WTC11 (cell line): ENCODE data around the gene DUSP22. TPM values are rescaled to one million over a fixed set of nuclear protein-coding genes. Genes with fewer than 3 reads are reported as not detected.

Source experiments
- ATAC-seq: fragments of 200-7000 bp; cut with Tn5 transposase; 2 replicates; pipeline ENCODE4 v1.10.0; 2021; ENCODE audit warnings: mild to moderate bottlenecking, moderate library complexity
- CTCF ChIA-PET: fragments of 300-600 bp; sonication (Branson Sonifier 250); formaldehyde crosslinking; loops from one replicate; lab custom pipeline; 2021; ENCODE audit warnings: antibody characterized with exemption; lab: Charles Lee
- POLR2A ChIA-PET: fragments of 350-600 bp; sonication (Branson Sonifier 250); formaldehyde crosslinking; loops from one replicate; lab custom pipeline; 2021; ENCODE audit warnings: antibody characterized with exemption; lab: Charles Lee
- DNase-seq: peaks from one replicate; pipeline ENCODE4 v3.0.0; 2021; ENCODE audit warnings: low spot score
- H3K27ac Mint-ChIP-seq: 2 replicates; pipeline ENCODE4 v1.8.0; 2021; ENCODE audit warnings: mixed read lengths
- H3K27me3 Mint-ChIP-seq: 2 replicates; pipeline ENCODE4 v1.8.0; 2021; ENCODE audit warnings: low read depth, mild to moderate bottlenecking, moderate library complexity, mixed read lengths
- H3K36me3 Mint-ChIP-seq: 2 replicates; pipeline ENCODE4 v1.8.0; 2021; ENCODE audit warnings: mixed read lengths
- H3K4me1 Mint-ChIP-seq: 2 replicates; pipeline ENCODE4 v1.8.0; 2022; ENCODE audit warnings: mixed read lengths
- H3K4me3 Mint-ChIP-seq: 2 replicates; pipeline ENCODE4 v1.8.0; 2021; ENCODE audit warnings: mild to moderate bottlenecking, moderate library complexity, mixed read lengths
- H3K9me3 Mint-ChIP-seq: 2 replicates; pipeline ENCODE4 v1.8.0; 2021; ENCODE audit warnings: mixed read lengths
- ETV6 ChIP-seq: sonication (generic); formaldehyde crosslinking; IDR thresholded peaks from 2 replicates; pipeline ENCODE4 v1.8.1; 2022; ENCODE audit warnings: mild to moderate bottlenecking, missing genetic modification reagents
- HMGA2 ChIP-seq: fragments of 250-450 bp; sonication (Bioruptor Pico); IDR thresholded peaks from 2 replicates; pipeline ENCODE4 v1.4.0; 2021; ENCODE audit warnings: mild to moderate bottlenecking, moderate library complexity
- JUN ChIP-seq: sonication (generic); formaldehyde crosslinking; IDR thresholded peaks from 2 replicates; pipeline ENCODE4 v1.8.0; 2023; ENCODE audit warnings: mild to moderate bottlenecking, missing genetic modification reagents
- MXD4 ChIP-seq: fragments of 250-450 bp; sonication (Bioruptor Pico); IDR thresholded peaks from 2 replicates; pipeline ENCODE4 v1.8.0; 2021; ENCODE audit warnings: mild to moderate bottlenecking, moderate library complexity, borderline replicate concordance
- NFATC4 ChIP-seq: fragments of 250-450 bp; sonication (Bioruptor Pico); IDR thresholded peaks from 2 replicates; pipeline ENCODE4 v1.9.0; 2021; ENCODE audit warnings: mild to moderate bottlenecking
- NFE2L1 ChIP-seq: sonication (generic); formaldehyde crosslinking; IDR thresholded peaks from 2 replicates; pipeline ENCODE4 v1.8.1; 2023; ENCODE audit warnings: missing genetic modification reagents
- OVOL2 ChIP-seq: fragments of 250-450 bp; sonication (Bioruptor Pico); IDR thresholded peaks from 2 replicates; pipeline ENCODE4 v1.9.0; 2021; ENCODE audit warnings: mild to moderate bottlenecking, borderline replicate concordance
- RELA ChIP-seq: sonication (generic); formaldehyde crosslinking; IDR thresholded peaks from 2 replicates; pipeline ENCODE4 v1.8.1; 2022; ENCODE audit warnings: missing genetic modification reagents, mild to moderate bottlenecking, borderline replicate concordance
- RORB ChIP-seq: fragments of 250-450 bp; sonication (Bioruptor Pico); IDR thresholded peaks from 2 replicates; pipeline ENCODE4 v1.9.0; 2021; ENCODE audit warnings: mild to moderate bottlenecking
- SMAD3 ChIP-seq: sonication (generic); formaldehyde crosslinking; IDR thresholded peaks from 2 replicates; pipeline ENCODE4 v1.8.0; 2022; ENCODE audit warnings: missing genetic modification reagents, mild to moderate bottlenecking, borderline replicate concordance
- TCF7 ChIP-seq: sonication (generic); formaldehyde crosslinking; IDR thresholded peaks from 2 replicates; pipeline ENCODE4 v1.8.0; 2022; ENCODE audit warnings: mild to moderate bottlenecking, low read depth, missing genetic modification reagents, moderate library complexity
- ZNF416 ChIP-seq: fragments of 250-450 bp; sonication (Bioruptor Pico); IDR thresholded peaks from 2 replicates; pipeline ENCODE4 v1.9.0; 2021; ENCODE audit warnings: mild to moderate bottlenecking, inconsistent platforms
- ZNF671 ChIP-seq: fragments of 250-450 bp; sonication (Bioruptor Pico); IDR thresholded peaks from 2 replicates; pipeline ENCODE4 v1.8.0; 2021; ENCODE audit warnings: mild to moderate bottlenecking
- total RNA-seq: library from RNA; stranded (reverse); gene quantifications from 3 replicates; pipeline ENCODE4 v1.2.3, GENCODE V29; 2021
- TF ChIP-seq, protein P1 (sequence below): sonication (generic); formaldehyde crosslinking; IDR thresholded peaks from 2 replicates; pipeline ENCODE4 v1.8.1; 2022; ENCODE audit warnings: mild to moderate bottlenecking, moderate library complexity, missing genetic modification reagents
- TF ChIP-seq, protein P2 (sequence below): fragments of 250-450 bp; sonication (Bioruptor Pico); IDR thresholded peaks from 2 replicates; pipeline ENCODE4 v2.1.2; 2022; ENCODE audit warnings: mild to moderate bottlenecking, moderate library complexity
- TF ChIP-seq, protein P3 (sequence below): sonication (generic); formaldehyde crosslinking; IDR thresholded peaks from 2 replicates; pipeline ENCODE4 v1.8.1; 2023; ENCODE audit warnings: mild to moderate bottlenecking, missing genetic modification reagents
- TF ChIP-seq, protein P4 (sequence below): sonication (generic); formaldehyde crosslinking; IDR thresholded peaks from 2 replicates; pipeline ENCODE4 v1.8.1; 2023; ENCODE audit warnings: mild to moderate bottlenecking, missing genetic modification reagents, borderline replicate concordance
- TF ChIP-seq, protein P5 (sequence below): sonication (generic); formaldehyde crosslinking; IDR thresholded peaks from 2 replicates; pipeline ENCODE4 v1.8.1; 2022; ENCODE audit warnings: low read depth, missing genetic modification reagents, borderline replicate concordance

Gene DUSP22
- total RNA-seq, 1 experiment from 2014 or later: 38.5 TPM

DNA sequence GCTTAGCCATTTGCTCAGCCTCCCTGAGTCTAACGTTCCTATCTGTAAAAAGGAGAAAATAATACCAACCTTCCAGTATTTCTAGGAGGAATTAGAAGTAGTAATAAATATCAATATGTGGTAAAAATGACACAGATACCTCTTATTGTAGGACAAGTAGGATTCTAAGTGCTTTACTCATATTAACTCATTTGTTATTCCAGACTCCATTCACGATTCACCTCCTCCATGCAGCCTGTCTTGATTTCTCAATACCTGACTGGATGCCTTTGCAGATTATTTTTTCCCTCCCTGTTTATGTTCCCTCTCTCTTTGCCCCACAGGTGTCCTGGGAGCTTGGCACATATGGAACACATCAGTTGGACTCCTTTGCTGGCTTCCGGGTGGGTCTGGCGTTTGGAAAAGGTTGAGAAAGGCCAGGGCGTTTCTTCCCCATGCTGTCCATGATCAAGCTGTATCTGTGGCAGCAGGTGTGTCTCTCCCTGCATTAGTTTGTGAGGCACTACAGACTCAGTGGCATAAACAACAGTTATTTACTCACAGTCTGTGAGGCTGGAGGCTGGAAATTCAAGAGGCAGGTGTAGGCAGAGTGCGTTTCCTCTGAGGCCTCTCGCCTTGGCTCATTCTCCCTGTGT lies 10.7 kb upstream of the DUSP22 start:
- ATAC-seq: no peak
- no peak overlapping the region for H3K4me3 Mint-ChIP-seq

DNA sequence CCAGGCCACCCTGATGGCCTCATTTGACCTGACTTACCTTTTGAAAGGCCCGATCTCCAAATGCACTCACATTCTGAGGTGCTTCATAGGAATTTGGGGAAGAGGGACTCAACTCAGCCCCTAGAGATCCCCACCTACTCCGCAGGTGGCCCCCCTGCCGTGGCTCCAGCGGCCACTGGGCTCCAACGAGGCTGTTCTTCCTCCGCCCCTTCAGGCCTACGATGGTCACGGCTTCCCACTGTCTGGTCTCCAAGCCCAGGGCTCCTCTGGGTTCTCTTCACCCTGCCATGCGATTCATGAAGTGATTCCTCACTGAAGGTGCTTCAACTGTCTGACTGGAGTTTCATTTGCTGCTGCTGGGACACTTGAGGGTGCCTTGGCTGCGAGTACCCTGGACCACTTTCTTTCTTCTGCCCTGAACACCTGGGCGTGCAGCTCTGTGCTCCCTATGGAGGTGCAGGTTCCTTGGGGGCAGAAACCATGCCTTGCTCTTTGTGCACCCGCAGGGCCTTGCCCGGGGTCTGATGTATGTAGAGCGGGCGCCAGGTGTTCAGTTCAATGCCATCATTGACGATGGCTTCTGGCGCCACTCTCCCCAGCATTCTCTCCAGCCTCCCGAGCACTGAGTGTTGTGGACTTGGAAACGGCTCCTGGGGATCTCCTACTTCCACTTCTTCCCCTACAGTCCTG lies 10.0 kb upstream of the DUSP22 start:
- Mint-ChIP-seq H3K27ac (no peak overlapping the region), H3K36me3 (peaks cover 62% of the 10 kb centered on the region), H3K27me3 (peaks cover 11% of the 10 kb centered on the region), H3K4me3 (no peak overlapping the region), H3K9me3 (peaks cover 78% of the 10 kb centered on the region), H3K4me1 (no peaks in the 10 kb centered on the region)
- ATAC-seq (no peak), DNase-seq (no peak)
- CTCF ChIA-PET: no interaction called here
- POLR2A ChIA-PET: no interaction called here
- no peak for TF ChIP-seq ZNF416 (CRISPR knock-in tag)

More for the DNA sequence above, 10.7 kb upstream of the DUSP22 start:
- H3K4me1 Mint-ChIP-seq: no peaks in the 10 kb centered on the region
- ChIA-PET CTCF (no interaction called here), POLR2A (no interaction called here)
- TF ChIP-seq, protein P1, sequence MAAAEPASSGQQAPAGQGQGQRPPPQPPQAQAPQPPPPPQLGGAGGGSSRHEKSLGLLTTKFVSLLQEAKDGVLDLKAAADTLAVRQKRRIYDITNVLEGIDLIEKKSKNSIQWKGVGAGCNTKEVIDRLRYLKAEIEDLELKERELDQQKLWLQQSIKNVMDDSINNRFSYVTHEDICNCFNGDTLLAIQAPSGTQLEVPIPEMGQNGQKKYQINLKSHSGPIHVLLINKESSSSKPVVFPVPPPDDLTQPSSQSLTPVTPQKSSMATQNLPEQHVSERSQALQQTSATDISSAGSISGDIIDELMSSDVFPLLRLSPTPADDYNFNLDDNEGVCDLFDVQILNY (CRISPR knock-in tag): no peak
- TF ChIP-seq JUN (CRISPR knock-in tag) (no peak), NFE2L1 (no peak), RORB (no peak), MXD4 (CRISPR knock-in tag) (no peak)
- peaks cover 11% of the 10 kb centered on the region for H3K27me3 Mint-ChIP-seq
- H3K27ac Mint-ChIP-seq: no peak overlapping the region
- peaks cover 66% of the 10 kb centered on the region for H3K36me3 Mint-ChIP-seq
- no peak for DNase-seq
- H3K9me3 Mint-ChIP-seq: peaks cover 74% of the 10 kb centered on the region

DNA sequence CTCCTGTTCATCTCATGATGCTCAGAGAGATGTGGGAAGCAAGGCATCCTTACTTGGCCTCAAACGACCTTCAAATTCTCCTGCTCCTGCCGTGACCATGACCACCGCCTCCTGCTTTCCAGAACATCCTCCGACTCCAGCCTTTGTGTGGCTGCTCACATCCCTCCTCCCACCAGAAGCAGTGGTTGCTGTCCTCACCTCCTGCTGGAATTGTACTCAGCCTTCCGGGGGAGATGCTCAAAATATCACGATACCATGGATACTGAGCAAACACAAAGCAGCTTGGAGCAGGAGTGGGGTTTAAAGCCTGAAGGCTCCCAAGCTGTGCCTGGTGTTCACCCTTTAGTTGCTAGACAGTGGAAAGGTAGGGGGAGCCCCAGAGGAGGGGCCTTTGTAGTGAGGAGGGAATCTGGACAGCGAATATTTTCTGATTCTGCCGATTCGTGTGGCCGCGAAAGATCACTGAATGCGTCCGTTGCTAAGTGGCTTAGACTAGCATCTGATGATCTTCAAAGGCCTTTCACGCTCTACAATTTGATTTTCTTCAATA lies 9.3 kb upstream of the DUSP22 start:
- CTCF ChIA-PET: no interaction called here
- Mint-ChIP-seq H3K27me3 (peaks cover 14% of the 10 kb centered on the region), H3K4me1 (no peaks in the 10 kb centered on the region), H3K4me3 (no peak overlapping the region), H3K27ac (no peak overlapping the region), H3K9me3 (peaks cover 78% of the 10 kb centered on the region), H3K36me3 (peaks cover 62% of the 10 kb centered on the region)
- ATAC-seq: no peak
- TF ChIP-seq, protein P2, sequence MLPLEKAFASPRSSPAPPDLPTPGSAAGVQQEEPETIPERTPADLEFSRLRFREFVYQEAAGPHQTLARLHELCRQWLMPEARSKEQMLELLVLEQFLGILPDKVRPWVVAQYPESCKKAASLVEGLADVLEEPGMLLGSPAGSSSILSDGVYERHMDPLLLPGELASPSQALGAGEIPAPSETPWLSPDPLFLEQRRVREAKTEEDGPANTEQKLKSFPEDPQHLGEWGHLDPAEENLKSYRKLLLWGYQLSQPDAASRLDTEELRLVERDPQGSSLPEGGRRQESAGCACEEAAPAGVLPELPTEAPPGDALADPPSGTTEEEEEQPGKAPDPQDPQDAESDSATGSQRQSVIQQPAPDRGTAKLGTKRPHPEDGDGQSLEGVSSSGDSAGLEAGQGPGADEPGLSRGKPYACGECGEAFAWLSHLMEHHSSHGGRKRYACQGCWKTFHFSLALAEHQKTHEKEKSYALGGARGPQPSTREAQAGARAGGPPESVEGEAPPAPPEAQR (CRISPR knock-in tag): no peak
- TF ChIP-seq TCF7 (CRISPR knock-in tag): no peak
- TF ChIP-seq, protein P3, sequence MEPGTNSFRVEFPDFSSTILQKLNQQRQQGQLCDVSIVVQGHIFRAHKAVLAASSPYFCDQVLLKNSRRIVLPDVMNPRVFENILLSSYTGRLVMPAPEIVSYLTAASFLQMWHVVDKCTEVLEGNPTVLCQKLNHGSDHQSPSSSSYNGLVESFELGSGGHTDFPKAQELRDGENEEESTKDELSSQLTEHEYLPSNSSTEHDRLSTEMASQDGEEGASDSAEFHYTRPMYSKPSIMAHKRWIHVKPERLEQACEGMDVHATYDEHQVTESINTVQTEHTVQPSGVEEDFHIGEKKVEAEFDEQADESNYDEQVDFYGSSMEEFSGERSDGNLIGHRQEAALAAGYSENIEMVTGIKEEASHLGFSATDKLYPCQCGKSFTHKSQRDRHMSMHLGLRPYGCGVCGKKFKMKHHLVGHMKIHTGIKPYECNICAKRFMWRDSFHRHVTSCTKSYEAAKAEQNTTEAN (CRISPR knock-in tag): no peak
- no peak for TF ChIP-seq OVOL2 (CRISPR knock-in tag)
- TF ChIP-seq, protein P4, sequence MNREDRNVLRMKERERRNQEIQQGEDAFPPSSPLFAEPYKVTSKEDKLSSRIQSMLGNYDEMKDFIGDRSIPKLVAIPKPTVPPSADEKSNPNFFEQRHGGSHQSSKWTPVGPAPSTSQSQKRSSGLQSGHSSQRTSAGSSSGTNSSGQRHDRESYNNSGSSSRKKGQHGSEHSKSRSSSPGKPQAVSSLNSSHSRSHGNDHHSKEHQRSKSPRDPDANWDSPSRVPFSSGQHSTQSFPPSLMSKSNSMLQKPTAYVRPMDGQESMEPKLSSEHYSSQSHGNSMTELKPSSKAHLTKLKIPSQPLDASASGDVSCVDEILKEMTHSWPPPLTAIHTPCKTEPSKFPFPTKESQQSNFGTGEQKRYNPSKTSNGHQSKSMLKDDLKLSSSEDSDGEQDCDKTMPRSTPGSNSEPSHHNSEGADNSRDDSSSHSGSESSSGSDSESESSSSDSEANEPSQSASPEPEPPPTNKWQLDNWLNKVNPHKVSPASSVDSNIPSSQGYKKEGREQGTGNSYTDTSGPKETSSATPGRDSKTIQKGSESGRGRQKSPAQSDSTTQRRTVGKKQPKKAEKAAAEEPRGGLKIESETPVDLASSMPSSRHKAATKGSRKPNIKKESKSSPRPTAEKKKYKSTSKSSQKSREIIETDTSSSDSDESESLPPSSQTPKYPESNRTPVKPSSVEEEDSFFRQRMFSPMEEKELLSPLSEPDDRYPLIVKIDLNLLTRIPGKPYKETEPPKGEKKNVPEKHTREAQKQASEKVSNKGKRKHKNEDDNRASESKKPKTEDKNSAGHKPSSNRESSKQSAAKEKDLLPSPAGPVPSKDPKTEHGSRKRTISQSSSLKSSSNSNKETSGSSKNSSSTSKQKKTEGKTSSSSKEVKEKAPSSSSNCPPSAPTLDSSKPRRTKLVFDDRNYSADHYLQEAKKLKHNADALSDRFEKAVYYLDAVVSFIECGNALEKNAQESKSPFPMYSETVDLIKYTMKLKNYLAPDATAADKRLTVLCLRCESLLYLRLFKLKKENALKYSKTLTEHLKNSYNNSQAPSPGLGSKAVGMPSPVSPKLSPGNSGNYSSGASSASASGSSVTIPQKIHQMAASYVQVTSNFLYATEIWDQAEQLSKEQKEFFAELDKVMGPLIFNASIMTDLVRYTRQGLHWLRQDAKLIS (CRISPR knock-in tag): no peak
- no peak for TF ChIP-seq HMGA2
- TF ChIP-seq RELA (CRISPR knock-in tag): no peak
- TF ChIP-seq, protein P5, sequence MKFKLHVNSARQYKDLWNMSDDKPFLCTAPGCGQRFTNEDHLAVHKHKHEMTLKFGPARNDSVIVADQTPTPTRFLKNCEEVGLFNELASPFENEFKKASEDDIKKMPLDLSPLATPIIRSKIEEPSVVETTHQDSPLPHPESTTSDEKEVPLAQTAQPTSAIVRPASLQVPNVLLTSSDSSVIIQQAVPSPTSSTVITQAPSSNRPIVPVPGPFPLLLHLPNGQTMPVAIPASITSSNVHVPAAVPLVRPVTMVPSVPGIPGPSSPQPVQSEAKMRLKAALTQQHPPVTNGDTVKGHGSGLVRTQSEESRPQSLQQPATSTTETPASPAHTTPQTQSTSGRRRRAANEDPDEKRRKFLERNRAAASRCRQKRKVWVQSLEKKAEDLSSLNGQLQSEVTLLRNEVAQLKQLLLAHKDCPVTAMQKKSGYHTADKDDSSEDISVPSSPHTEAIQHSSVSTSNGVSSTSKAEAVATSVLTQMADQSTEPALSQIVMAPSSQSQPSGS (CRISPR knock-in tag): no peak
- no peak for TF ChIP-seq SMAD3 (CRISPR knock-in tag)
- TF ChIP-seq ETV6 (CRISPR knock-in tag): no peak
- no peak for TF ChIP-seq ZNF671
- no peak for TF ChIP-seq NFATC4 (CRISPR knock-in tag)
- POLR2A ChIA-PET: no interaction called here
- DNase-seq: no peak
